ENCODE measurements around the gene GALNT13.

- TF ChIP-seq CTCF (IDR thresholded peaks at IDR 0.05; ENCODE audit: low read length) (no peak), EZH2phosphoT487 (IDR thresholded peaks at IDR 0.05; ENCODE audit: low read length) (no peak)
Measured at GRCh38 chr2:153875801-153876466, 4.2 kb downstream of the GALNT13 start.

Measured in MM.1S (cell line).